Measurements from ENCODE around the gene FAM114A2. TPM values are rescaled to one million over a fixed set of nuclear protein-coding genes. Genes with fewer than 3 reads are reported as not detected.

The FAM114A2 gene
- total RNA-seq, 1 experiment from 2014 or later, result 23.8 TPM

Other genes starting within 250 kb of the FAM114A2 start
- 60.5 and 68.5 TPM in 2 replicates for gene MFAP3, start 57 bp upstream of the FAM114A2 start, total RNA-seq (2014; rRNA removed; shearing (Covaris generic))
- 31.2 and 44.7 TPM in 2 replicates for gene GALNT10, start 151.8 kb upstream of the FAM114A2 start, total RNA-seq (2014; rRNA removed; shearing (Covaris generic))